ENCODE measurements around the gene BTRC. TPM values are rescaled to one million over a fixed set of nuclear protein-coding genes. Genes with fewer than 3 reads are reported as not detected.

BTRC gene
- total RNA-seq, 6 experiments from 2014 or later: 4.8 to 8.4 (median 6.5) TPM

DNA sequence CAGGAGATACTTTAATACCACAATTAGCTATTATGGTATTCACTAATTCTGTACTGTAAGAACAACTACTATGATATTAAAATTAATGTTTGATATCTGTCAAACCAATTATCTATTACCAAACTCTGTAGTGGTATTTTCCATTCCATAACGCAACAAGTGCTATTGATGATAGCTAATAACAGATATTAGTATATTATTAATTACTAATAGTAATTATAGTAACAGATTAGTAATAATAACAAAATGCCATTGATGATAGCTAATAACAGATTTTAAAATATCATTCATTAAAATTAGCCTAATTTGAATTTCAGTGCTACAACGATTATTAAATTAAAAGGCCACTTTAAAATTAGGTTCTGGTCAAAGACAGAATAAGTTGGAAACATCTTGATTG is 93.5 kb downstream of the BTRC start:
- Histone ChIP-seq H3K27ac (no peak overlapping the region), H3K4me1 (no peaks in the 10 kb centered on the region), H3K9me3 (no peaks in the 10 kb centered on the region), H3K4me3 (no peak overlapping the region), H3K27me3 (no peaks in the 10 kb centered on the region), H3K36me3 (no peaks in the 10 kb centered on the region)
- TF ChIP-seq, protein P1, sequence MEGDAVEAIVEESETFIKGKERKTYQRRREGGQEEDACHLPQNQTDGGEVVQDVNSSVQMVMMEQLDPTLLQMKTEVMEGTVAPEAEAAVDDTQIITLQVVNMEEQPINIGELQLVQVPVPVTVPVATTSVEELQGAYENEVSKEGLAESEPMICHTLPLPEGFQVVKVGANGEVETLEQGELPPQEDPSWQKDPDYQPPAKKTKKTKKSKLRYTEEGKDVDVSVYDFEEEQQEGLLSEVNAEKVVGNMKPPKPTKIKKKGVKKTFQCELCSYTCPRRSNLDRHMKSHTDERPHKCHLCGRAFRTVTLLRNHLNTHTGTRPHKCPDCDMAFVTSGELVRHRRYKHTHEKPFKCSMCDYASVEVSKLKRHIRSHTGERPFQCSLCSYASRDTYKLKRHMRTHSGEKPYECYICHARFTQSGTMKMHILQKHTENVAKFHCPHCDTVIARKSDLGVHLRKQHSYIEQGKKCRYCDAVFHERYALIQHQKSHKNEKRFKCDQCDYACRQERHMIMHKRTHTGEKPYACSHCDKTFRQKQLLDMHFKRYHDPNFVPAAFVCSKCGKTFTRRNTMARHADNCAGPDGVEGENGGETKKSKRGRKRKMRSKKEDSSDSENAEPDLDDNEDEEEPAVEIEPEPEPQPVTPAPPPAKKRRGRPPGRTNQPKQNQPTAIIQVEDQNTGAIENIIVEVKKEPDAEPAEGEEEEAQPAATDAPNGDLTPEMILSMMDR (IDR thresholded peaks at IDR 0.05): no peak
- no peak for TF ChIP-seq POLR2A (IDR thresholded peaks at IDR 0.05)
- DNase-seq (no peak), ATAC-seq (no peak)
- intact Hi-C loops (cut with DNase I): no loop called here
- WGBS (ENCODE audit: insufficient coverage, low coverage, low lambda C conversion rate, missing lambda C conversion rate): 97% methylated on average over 2 of the region's 2 CpGs

DNA sequence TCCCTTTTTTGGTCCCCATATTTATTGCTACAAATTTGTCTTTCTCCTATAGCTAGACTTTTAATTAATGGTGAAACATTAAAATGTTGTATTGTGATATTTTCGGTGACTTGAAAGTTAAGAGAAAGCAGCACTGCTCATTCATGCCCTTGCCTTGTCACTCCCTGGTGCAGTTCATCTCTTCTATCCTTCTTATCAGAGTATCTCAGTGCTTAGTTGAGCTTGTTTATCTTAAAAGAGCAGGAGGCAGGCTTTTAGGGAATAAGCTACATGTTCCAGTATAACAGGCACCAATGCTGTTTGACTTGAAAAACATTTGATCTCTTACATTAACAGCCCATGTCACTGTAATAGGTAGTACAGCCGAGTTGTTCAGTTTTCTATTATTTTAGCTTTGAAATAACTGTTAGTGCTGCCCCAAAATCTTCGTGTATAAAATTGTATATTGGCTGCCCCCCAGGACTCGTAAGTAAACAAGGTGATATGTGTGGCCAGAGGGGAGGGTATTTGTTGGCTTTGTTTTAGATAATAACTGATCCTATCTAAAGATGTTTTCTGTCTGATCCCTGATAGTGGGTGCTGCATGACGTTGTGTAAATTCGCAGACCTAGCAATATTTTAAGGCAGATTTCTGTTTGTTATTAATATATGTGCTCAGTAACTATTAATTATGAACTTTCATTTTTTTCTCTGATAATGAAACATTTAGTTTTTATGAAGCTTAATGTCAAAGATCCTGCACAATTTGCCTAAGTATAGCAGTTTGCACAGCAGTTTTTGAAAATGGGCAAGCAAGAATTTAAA is 96.5 kb downstream of the BTRC start:
- Histone ChIP-seq H3K4me3 (no peak overlapping the region), H3K27ac (no peak overlapping the region), H3K9me3 (no peaks in the 10 kb centered on the region), H3K36me3 (no peaks in the 10 kb centered on the region), H3K4me1 (no peaks in the 10 kb centered on the region), H3K27me3 (no peaks in the 10 kb centered on the region)
- no peak for TF ChIP-seq POLR2A (IDR thresholded peaks at IDR 0.05)
- TF ChIP-seq, protein P1 (IDR thresholded peaks at IDR 0.05): no peak
- no peak for DNase-seq
- intact Hi-C loops (cut with DNase I): no loop called here
- ATAC-seq: no peak
- whole genome bisulfite sequencing (ENCODE audit: insufficient coverage, low coverage, low lambda C conversion rate, missing lambda C conversion rate): 68% methylated on average over 6 of the region's 6 CpGs

DNA sequence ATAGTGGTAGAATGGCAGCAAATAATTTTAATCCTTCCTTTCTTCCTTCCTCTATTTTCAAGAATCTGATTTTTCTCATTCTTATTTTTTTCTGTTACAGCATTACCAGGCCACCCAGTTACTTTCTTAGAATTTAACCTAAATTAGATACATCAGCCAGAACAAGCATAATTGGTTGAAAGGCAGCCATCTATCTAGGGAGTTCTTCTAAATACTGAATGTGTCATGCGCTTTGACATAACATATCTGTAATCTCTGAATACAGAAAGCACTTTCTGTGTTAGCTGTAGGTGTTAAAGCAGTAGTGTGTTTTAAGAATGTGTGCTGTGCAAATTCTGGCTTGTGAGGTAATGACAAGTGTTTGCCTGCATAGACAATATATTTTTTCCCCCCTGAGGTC is 97.3 kb downstream of the BTRC start:
- no peaks in the 10 kb centered on the region for H3K36me3 ChIP-seq
- WGBS (ENCODE audit: insufficient coverage, low coverage, low lambda C conversion rate, missing lambda C conversion rate): 100% methylated on average over 1 of the region's 1 CpG
- no peaks in the 10 kb centered on the region for H3K27me3 ChIP-seq
- no peak overlapping the region for H3K4me3 ChIP-seq
- no peak for TF ChIP-seq POLR2A (IDR thresholded peaks at IDR 0.05)
- TF ChIP-seq, protein P1 (IDR thresholded peaks at IDR 0.05): no peak
- H3K4me1 ChIP-seq: no peaks in the 10 kb centered on the region
- no peaks in the 10 kb centered on the region for H3K9me3 ChIP-seq
- ATAC-seq (no peak), DNase-seq (no peak)
- no peak overlapping the region for H3K27ac ChIP-seq
- intact Hi-C loops (cut with DNase I): no loop called here

DNA sequence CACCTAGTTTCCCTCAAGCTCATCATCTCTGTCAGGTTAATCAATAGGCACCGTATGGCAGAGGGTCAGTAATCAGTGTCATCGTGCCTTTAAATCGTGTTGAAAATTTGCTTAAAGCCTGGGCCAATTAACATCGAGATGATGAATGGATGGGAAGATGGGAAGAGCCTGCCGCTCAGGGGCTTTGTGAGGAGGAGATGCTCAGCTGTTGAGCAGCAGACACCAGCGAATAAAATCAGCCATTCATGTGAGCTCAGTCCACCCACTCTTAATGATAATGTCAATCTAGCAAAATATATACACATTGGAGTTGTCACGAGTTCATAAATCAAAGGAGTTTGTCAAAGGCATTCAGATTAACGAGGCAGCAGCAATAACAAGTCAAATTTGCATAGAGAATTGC is 97.7 kb downstream of the BTRC start:
- Histone ChIP-seq H3K27me3 (no peaks in the 10 kb centered on the region), H3K27ac (no peak overlapping the region)
- intact Hi-C loops (cut with DNase I): no loop called here

More for the DNA sequence above, 97.7 kb downstream of the BTRC start:
- WGBS (ENCODE audit: insufficient coverage, low coverage, low lambda C conversion rate, missing lambda C conversion rate): 80% methylated on average over 8 of the region's 8 CpGs
- Histone ChIP-seq H3K4me3 (no peak overlapping the region), H3K4me1 (no peaks in the 10 kb centered on the region), H3K36me3 (no peaks in the 10 kb centered on the region), H3K9me3 (no peaks in the 10 kb centered on the region)
- ATAC-seq: no peak
- DNase-seq: no peak
- no peak for TF ChIP-seq POLR2A (IDR thresholded peaks at IDR 0.05)
- TF ChIP-seq, protein P1 (IDR thresholded peaks at IDR 0.05): no peak

All from right lobe of liver (tissue), 6 donors.